HepG2 (cell line): ENCODE results near the gene FAM53C. TPM values are rescaled to one million over a fixed set of nuclear protein-coding genes. Genes with fewer than 3 reads are reported as not detected.

ENCODE experiments used
- ARNTL ChIP-seq: sonication (generic); formaldehyde crosslinking; IDR thresholded peaks from 2 replicates; pipeline ENCODE4 v1.4.0; 2020; ENCODE audit warnings: mild to moderate bottlenecking, missing genetic modification reagents
- ASH2L ChIP-seq: fragments of 300-600, 200-600 bp; sonication (generic); IDR thresholded peaks from 2 replicates; pipeline ENCODE4 v1.7.0; 2017; ENCODE audit warnings: low read depth, mild to moderate bottlenecking, moderate library complexity, mixed read lengths, low read length; ENCODE audit not compliant: insufficient read length
- CHD4 ChIP-seq: fragments of 200-600 bp; sonication (generic); IDR thresholded peaks from 2 replicates; pipeline ENCODE4 v1.7.0; 2017; ENCODE audit warnings: mild to moderate bottlenecking, low read length, borderline replicate concordance
- ETV5 ChIP-seq: IDR thresholded peaks from 2 replicates; pipeline ENCODE4 v1.6.1; 2018; ENCODE audit warnings: missing biosample characterization, missing genetic modification reagents, inconsistent platforms, borderline replicate concordance
- FOSL2 ChIP-seq: sonication (generic); formaldehyde crosslinking; IDR thresholded peaks from 2 replicates; pipeline ENCODE4 v1.4.0; 2020; ENCODE audit warnings: missing genetic modification reagents
- GPN1 ChIP-seq: sonication (generic); formaldehyde crosslinking; IDR thresholded peaks from 2 replicates; pipeline ENCODE4 v1.5.1; 2020; ENCODE audit warnings: missing genetic modification reagents, borderline replicate concordance
- HHEX ChIP-seq: IDR thresholded peaks from 2 replicates; pipeline ENCODE4 v1.6.1; 2016; ENCODE audit warnings: control low read depth
- HNRNPUL1 ChIP-seq: fragments of 200-400 bp; formaldehyde crosslinking; IDR thresholded peaks from 2 replicates; pipeline ENCODE4 v1.6.1; 2017; ENCODE audit warnings: low read depth, mild to moderate bottlenecking, low read length, moderate library complexity
- KDM4B ChIP-seq: sonication (generic); formaldehyde crosslinking; IDR thresholded peaks from 2 replicates; pipeline ENCODE4 v1.4.0; 2020; ENCODE audit warnings: missing genetic modification reagents
- KLF15 ChIP-seq: sonication (generic); formaldehyde crosslinking; IDR thresholded peaks from 2 replicates; pipeline ENCODE4 v1.8.1; 2023; ENCODE audit warnings: borderline replicate concordance, mild to moderate bottlenecking, inconsistent platforms, missing genetic modification reagents, mixed read lengths
- NFKB2 ChIP-seq: sonication (generic); formaldehyde crosslinking; IDR thresholded peaks from 2 replicates; pipeline ENCODE4 v1.4.0; 2020; ENCODE audit warnings: missing genetic modification reagents, borderline replicate concordance
- REPIN1 ChIP-seq: sonication (generic); formaldehyde crosslinking; IDR thresholded peaks from 2 replicates; pipeline ENCODE4 v1.8.0; 2022; ENCODE audit warnings: missing genetic modification reagents, low read depth, mild to moderate bottlenecking, borderline replicate concordance
- TBP ChIP-seq: sonication (generic); formaldehyde crosslinking; IDR thresholded peaks from 2 replicates; pipeline ENCODE4 v1.5.0; 2020; ENCODE audit warnings: missing genetic modification reagents
- YEATS4 ChIP-seq: sonication (generic); formaldehyde crosslinking; IDR thresholded peaks from 2 replicates; pipeline ENCODE4 v1.4.0; 2020; ENCODE audit warnings: missing genetic modification reagents, borderline replicate concordance
- ZNF230 ChIP-seq: sonication (generic); formaldehyde crosslinking; IDR thresholded peaks from 2 replicates; pipeline ENCODE4 v1.4.0; 2020; ENCODE audit warnings: mild to moderate bottlenecking, missing genetic modification reagents
- ZNF326 ChIP-seq: sonication (generic); formaldehyde crosslinking; IDR thresholded peaks from 2 replicates; pipeline ENCODE4 v1.4.0; 2020; ENCODE audit warnings: missing genetic modification reagents, borderline replicate concordance
- ZNF335 ChIP-seq: sonication (generic); formaldehyde crosslinking; IDR thresholded peaks from 2 replicates; pipeline ENCODE4 v1.4.0; 2020; ENCODE audit warnings: missing genetic modification reagents
- ZNF460 ChIP-seq: sonication (generic); formaldehyde crosslinking; IDR thresholded peaks from 2 replicates; pipeline ENCODE4 v1.5.1; 2020; ENCODE audit warnings: missing genetic modification reagents, mild to moderate bottlenecking, borderline replicate concordance
- ZNF569 ChIP-seq: sonication (generic); formaldehyde crosslinking; IDR thresholded peaks from 2 replicates; pipeline ENCODE4 v1.5.0; 2020; ENCODE audit warnings: mild to moderate bottlenecking, missing genetic modification reagents, moderate library complexity, borderline replicate concordance
- ZNF761 ChIP-seq: sonication (generic); formaldehyde crosslinking; conservative IDR thresholded peaks from 2 replicates; pipeline ENCODE4 v1.4.0; 2020; ENCODE audit warnings: mild to moderate bottlenecking, missing genetic modification reagents
- ZNF768 ChIP-seq: sonication (generic); formaldehyde crosslinking; IDR thresholded peaks from 2 replicates; pipeline ENCODE4 v1.4.0; 2020; ENCODE audit warnings: missing genetic modification reagents
- polyA plus RNA-seq, 8 experiments: library from polyadenylated mRNA; depleted of rRNA in 3 of 8; stranded (reverse) in 7 of 8; unstranded in 1 of 8; fragments of >200 nt; fragmentation: Illumina TruSeq in 4 of 8; extraction: Trizol in 4 of 8; gene quantifications; 2 replicates each; pipeline versions ENCODE4 v1.2.1 to v1.2.3, GENCODE V29; 2011 to 2016; ENCODE audit warnings: low read depth in 4 of 8, missing spikeins in 1 of 8, mixed read lengths in 1 of 8; ENCODE audit not compliant: insufficient read depth in 1 of 8
- total RNA-seq, 5 experiments: library from RNA; depleted of rRNA; stranded (reverse); fragments of >200 nt; fragmentation: Illumina TruSeq; extraction: Trizol; gene quantifications; 2 replicates each; pipeline ENCODE4 v1.2.3, GENCODE V29; 2016; ENCODE audit warnings: low read depth in 1 of 5
- TF ChIP-seq, protein P1 (sequence below): sonication (generic); formaldehyde crosslinking; IDR thresholded peaks from 2 replicates; pipeline ENCODE4 v1.5.1; 2020; ENCODE audit warnings: mild to moderate bottlenecking, missing genetic modification reagents, borderline replicate concordance
- TF ChIP-seq, protein P2 (sequence below): sonication (generic); formaldehyde crosslinking; IDR thresholded peaks from 2 replicates; pipeline ENCODE4 v1.8.0; 2022; ENCODE audit warnings: missing genetic modification reagents, mild to moderate bottlenecking, inconsistent platforms, borderline replicate concordance
- TF ChIP-seq, protein P3 (sequence below): IDR thresholded peaks from 2 replicates; pipeline ENCODE4 v1.6.1; 2016; ENCODE audit warnings: mild to moderate bottlenecking, missing biosample characterization, missing genetic modification reagents

Gene FAM53C
- total and polyA plus RNA-seq, 2 of the 13 experiments (the other 11 are each of a cell fraction or from before 2014, with no cell fraction given): 26.9 to 30.1 TPM

DNA sequence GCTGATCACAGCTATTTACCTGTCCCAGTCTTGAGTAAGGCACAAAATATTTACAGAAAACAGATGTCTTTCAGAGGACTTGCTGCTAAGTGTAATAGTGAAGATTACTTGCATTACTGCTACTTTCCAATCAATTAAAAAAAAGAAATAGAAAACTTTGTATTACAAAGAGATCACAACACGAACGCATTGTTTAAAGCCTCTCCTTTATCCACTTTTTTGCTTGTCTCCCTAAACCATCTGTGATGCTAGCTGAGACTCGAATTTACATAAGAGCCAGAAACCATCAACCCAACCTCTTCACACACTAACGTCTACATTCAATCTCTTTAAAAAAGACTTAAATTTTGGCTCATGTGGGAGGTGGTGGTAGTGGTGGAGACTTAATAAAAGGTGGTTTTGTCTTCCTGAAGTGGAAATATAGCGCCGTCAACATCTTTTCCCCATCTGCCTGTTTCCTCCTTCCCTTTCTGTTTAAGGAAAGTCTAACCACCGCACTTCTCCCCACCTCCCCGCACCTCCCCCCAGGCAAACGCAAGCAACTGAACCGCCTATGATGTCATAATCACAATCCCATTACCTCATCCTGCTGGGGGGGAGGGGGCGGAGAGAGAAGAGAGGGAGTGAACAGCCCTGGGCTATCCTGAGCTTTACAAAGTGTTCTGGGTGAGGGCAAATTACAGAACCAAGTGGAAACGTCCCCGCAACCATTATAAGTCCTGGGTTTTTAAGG lies 948 bp upstream of the FAM53C start (continued):
- TF ChIP-seq ZNF230 (CRISPR knock-in tag) (no peak), REPIN1 (CRISPR knock-in tag) (no peak), HNRNPUL1 (no peak), ZNF569 (CRISPR knock-in tag) (no peak), ZNF460 (CRISPR knock-in tag) (no peak), KDM4B (0 out of 2 replicates have a peak, but pooled peaks have one; percentile 14), ZNF326 (no peak), CHD4 (no peak), ETV5 (CRISPR knock-in tag) (no peak), ZNF761 (CRISPR knock-in tag) (no peak), HHEX (no peak), TBP (CRISPR knock-in tag) (no peak), GPN1 (CRISPR knock-in tag) (no peak), KLF15 (CRISPR knock-in tag) (no peak), ZNF768 (CRISPR knock-in tag) (no peak), ASH2L (no peak), FOSL2 (CRISPR knock-in tag) (peak; percentile 6; the same call in 1 of the 2 replicates), NFKB2 (CRISPR knock-in tag) (no peak), YEATS4 (no peak), ARNTL (no peak), ZNF335 (peak; percentile 82; the same call in 1 of the 2 replicates)
- TF ChIP-seq, protein P1, sequence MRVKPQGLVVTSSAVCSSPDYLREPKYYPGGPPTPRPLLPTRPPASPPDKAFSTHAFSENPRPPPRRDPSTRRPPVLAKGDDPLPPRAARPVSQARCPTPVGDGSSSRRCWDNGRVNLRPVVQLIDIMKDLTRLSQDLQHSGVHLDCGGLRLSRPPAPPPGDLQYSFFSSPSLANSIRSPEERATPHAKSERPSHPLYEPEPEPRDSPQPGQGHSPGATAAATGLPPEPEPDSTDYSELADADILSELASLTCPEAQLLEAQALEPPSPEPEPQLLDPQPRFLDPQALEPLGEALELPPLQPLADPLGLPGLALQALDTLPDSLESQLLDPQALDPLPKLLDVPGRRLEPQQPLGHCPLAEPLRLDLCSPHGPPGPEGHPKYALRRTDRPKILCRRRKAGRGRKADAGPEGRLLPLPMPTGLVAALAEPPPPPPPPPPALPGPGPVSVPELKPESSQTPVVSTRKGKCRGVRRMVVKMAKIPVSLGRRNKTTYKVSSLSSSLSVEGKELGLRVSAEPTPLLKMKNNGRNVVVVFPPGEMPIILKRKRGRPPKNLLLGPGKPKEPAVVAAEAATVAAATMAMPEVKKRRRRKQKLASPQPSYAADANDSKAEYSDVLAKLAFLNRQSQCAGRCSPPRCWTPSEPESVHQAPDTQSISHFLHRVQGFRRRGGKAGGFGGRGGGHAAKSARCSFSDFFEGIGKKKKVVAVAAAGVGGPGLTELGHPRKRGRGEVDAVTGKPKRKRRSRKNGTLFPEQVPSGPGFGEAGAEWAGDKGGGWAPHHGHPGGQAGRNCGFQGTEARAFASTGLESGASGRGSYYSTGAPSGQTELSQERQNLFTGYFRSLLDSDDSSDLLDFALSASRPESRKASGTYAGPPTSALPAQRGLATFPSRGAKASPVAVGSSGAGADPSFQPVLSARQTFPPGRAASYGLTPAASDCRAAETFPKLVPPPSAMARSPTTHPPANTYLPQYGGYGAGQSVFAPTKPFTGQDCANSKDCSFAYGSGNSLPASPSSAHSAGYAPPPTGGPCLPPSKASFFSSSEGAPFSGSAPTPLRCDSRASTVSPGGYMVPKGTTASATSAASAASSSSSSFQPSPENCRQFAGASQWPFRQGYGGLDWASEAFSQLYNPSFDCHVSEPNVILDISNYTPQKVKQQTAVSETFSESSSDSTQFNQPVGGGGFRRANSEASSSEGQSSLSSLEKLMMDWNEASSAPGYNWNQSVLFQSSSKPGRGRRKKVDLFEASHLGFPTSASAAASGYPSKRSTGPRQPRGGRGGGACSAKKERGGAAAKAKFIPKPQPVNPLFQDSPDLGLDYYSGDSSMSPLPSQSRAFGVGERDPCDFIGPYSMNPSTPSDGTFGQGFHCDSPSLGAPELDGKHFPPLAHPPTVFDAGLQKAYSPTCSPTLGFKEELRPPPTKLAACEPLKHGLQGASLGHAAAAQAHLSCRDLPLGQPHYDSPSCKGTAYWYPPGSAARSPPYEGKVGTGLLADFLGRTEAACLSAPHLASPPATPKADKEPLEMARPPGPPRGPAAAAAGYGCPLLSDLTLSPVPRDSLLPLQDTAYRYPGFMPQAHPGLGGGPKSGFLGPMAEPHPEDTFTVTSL (CRISPR knock-in tag): 0 out of 2 replicates have a peak, but pooled peaks have one; percentile 18
- TF ChIP-seq, protein P2, sequence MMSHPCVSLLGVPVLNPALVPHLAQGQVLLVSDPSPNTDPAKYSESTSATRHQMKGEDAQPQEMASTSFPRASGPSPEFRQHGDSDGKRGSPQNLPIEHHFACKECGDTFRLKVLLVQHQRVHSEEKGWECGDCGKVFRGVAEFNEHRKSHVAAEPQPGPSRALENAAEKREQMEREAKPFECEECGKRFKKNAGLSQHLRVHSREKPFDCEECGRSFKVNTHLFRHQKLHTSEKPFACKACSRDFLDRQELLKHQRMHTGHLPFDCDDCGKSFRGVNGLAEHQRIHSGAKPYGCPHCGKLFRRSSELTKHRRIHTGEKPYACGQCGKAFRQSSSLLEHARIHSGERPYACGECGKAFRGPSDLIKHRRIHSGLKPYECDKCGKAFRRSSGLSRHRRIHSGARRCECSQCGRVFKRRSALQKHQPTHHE: no peak
- TF ChIP-seq, protein P3, sequence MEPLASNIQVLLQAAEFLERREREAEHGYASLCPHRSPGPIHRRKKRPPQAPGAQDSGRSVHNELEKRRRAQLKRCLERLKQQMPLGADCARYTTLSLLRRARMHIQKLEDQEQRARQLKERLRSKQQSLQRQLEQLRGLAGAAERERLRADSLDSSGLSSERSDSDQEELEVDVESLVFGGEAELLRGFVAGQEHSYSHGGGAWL (CRISPR knock-in tag): no peak
